SK-N-SH treated with all-trans-retinoic acid at 6 μM for 48 hours (cell line): ENCODE measurements around the gene PLCB1.

Source experiments
- OSR1 ChIP-seq: fragments of 250-450 bp; sonication (Bioruptor Pico); IDR thresholded peaks from 2 replicates; pipeline ENCODE4 v1.8.0; 2022; ENCODE audit warnings: moderate library complexity, mild to moderate bottlenecking, inconsistent platforms
- SNAI2 ChIP-seq: fragments of 250-450 bp; sonication (Bioruptor Pico); IDR thresholded peaks from 2 replicates; pipeline ENCODE4 v1.5.0; 2020; ENCODE audit warnings: mild to moderate bottlenecking, moderate library complexity
- ZC3H10 ChIP-seq: fragments of 250-450 bp; sonication (Bioruptor Pico); IDR thresholded peaks from 2 replicates; pipeline ENCODE4 v1.5.1; 2021; ENCODE audit warnings: mild to moderate bottlenecking, moderate library complexity
- TF ChIP-seq, protein P1 (sequence below): fragments of 250-450 bp; sonication (Bioruptor Pico); IDR thresholded peaks from 2 replicates; pipeline ENCODE4 v1.8.0; 2020; ENCODE audit warnings: mild to moderate bottlenecking, moderate library complexity, borderline replicate concordance

DNA sequence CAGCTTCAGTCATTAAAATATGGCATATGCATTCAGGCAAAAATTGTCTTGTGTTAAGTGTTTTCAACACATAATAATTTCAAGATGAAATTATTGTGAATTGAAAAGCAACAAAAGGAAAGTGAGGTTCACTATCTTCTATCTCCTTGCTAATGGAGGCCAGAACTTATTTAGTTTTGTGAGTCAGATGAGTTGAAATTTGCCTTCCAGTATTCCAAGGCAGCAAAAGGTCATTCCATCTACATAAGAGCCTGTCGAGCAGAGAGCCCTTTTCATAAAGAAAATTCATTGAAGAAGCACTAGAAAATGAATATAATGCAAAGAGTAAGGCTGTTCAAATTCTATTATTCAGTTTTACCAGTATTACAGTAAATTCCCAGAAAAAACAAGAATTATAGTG, 274.3 kb downstream of the PLCB1 start:
- TF ChIP-seq, protein P1, sequence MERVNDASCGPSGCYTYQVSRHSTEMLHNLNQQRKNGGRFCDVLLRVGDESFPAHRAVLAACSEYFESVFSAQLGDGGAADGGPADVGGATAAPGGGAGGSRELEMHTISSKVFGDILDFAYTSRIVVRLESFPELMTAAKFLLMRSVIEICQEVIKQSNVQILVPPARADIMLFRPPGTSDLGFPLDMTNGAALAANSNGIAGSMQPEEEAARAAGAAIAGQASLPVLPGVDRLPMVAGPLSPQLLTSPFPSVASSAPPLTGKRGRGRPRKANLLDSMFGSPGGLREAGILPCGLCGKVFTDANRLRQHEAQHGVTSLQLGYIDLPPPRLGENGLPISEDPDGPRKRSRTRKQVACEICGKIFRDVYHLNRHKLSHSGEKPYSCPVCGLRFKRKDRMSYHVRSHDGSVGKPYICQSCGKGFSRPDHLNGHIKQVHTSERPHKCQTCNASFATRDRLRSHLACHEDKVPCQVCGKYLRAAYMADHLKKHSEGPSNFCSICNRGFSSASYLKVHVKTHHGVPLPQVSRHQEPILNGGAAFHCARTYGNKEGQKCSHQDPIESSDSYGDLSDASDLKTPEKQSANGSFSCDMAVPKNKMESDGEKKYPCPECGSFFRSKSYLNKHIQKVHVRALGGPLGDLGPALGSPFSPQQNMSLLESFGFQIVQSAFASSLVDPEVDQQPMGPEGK = no peak
- TF ChIP-seq OSR1 (CRISPR knock-in tag) = no peak
- TF ChIP-seq ZC3H10 (CRISPR knock-in tag) = no peak
- no peak for TF ChIP-seq SNAI2 (CRISPR knock-in tag)
